ENCODE results near the gene PAQR8. TPM values are rescaled to one million over a fixed set of nuclear protein-coding genes. Genes with fewer than 3 reads are reported as not detected.

Gene PAQR8
- total and polyA plus RNA-seq, 4 donors: 0.43 to 3.3 (median 0.74) TPM

- no peak overlapping the region for H3K4me3 ChIP-seq (ENCODE audit: low read depth in 1 of 3, low read length in 3 of 3)
- peaks cover 3 to 11% (median 9%) of the 10 kb centered on the region in 4 donors for H3K4me1 ChIP-seq (ENCODE audit: control insufficient read depth in 4 of 4, insufficient read depth in 4 of 4, low read length in 3 of 4)
- no peaks in the 10 kb centered on the region for H3K36me3 ChIP-seq (ENCODE audit: control insufficient read depth in 4 of 4, insufficient read depth in 3 of 4, low read depth in 1 of 4, low read length in 3 of 4)
- H3K27ac ChIP-seq (ENCODE audit: low read depth in 1 of 2, low read length in 2 of 2): no peak overlapping the region
- H3K9me3 ChIP-seq (ENCODE audit: control insufficient read depth in 4 of 4, low read length in 3 of 4): no peaks in the 10 kb centered on the region
- H3K9ac ChIP-seq (ENCODE audit: low read depth in 1 of 2, low read length in 2 of 2): no peak overlapping the region
- WGBS: 77% methylated on average over 4 of the region's 4 CpGs
- TF ChIP-seq GABPA (IDR thresholded peaks at IDR 0.05 in 1 of 2, conservative IDR thresholded peaks at IDR 0.05 in 1 of 2) (no peak), JUND (IDR thresholded peaks at IDR 0.05) (no peak), HNF4A (conservative IDR thresholded peaks at IDR 0.05) (no peak), SP1 (IDR thresholded peaks at IDR 0.05) (no peak), EGR1 (IDR thresholded peaks at IDR 0.05; ENCODE audit: low read depth in 2 of 2) (no peak), CTCF (IDR thresholded peaks at IDR 0.05; ENCODE audit: low read depth, low read length, missing input control) (no peak), YY1 (IDR thresholded peaks at IDR 0.05) (no peak), RXRA (IDR thresholded peaks at IDR 0.05) (no peak), RAD21 (IDR thresholded peaks at IDR 0.05) (no peak), FOXA2 (IDR thresholded peaks at IDR 0.05) (no peak), NR2F2 (IDR thresholded peaks at IDR 0.05) (no peak), HNF4G (IDR thresholded peaks at IDR 0.05) (no peak), ZBTB33 (IDR thresholded peaks at IDR 0.05) (no peak), TAF1 (conservative IDR thresholded peaks at IDR 0.05) (no peak), FOXA1 (IDR thresholded peaks at IDR 0.05) (no peak)
- TF ChIP-seq, protein P1, sequence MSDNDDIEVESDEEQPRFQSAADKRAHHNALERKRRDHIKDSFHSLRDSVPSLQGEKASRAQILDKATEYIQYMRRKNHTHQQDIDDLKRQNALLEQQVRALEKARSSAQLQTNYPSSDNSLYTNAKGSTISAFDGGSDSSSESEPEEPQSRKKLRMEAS (IDR thresholded peaks at IDR 0.05): no peak
- TF ChIP-seq, protein P2, sequence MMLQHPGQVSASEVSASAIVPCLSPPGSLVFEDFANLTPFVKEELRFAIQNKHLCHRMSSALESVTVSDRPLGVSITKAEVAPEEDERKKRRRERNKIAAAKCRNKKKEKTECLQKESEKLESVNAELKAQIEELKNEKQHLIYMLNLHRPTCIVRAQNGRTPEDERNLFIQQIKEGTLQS (IDR thresholded peaks at IDR 0.05): no peak
- H3K27me3 ChIP-seq (ENCODE audit: control insufficient read depth in 4 of 4, insufficient read depth in 4 of 4, low read length in 3 of 4): no peaks in the 10 kb centered on the region
- no peak for DNase-seq (ENCODE audit: low spot score)
Measured at GRCh38 chr6:52394251-52394666, 32.3 kb downstream of the PAQR8 start.

GRCh38 chr6:52395969-52396368 lies 34.0 kb downstream of the PAQR8 start:
- H3K4me3 ChIP-seq (ENCODE audit: low read depth in 1 of 3, low read length in 3 of 3): no peak overlapping the region
- no peak overlapping the region for H3K9ac ChIP-seq (ENCODE audit: low read depth in 1 of 2, low read length in 2 of 2)
- H3K27me3 ChIP-seq (ENCODE audit: control insufficient read depth in 4 of 4, insufficient read depth in 4 of 4, low read length in 3 of 4): no peaks in the 10 kb centered on the region
- no peaks in the 10 kb centered on the region for H3K4me1 ChIP-seq (ENCODE audit: control insufficient read depth in 4 of 4, insufficient read depth in 4 of 4, low read length in 3 of 4)
- no peak for DNase-seq (ENCODE audit: low spot score)
- no peak for TF ChIP-seq HNF4A (conservative IDR thresholded peaks at IDR 0.05)
- TF ChIP-seq, protein P1 (IDR thresholded peaks at IDR 0.05): no peak
- TF ChIP-seq, protein P3, sequence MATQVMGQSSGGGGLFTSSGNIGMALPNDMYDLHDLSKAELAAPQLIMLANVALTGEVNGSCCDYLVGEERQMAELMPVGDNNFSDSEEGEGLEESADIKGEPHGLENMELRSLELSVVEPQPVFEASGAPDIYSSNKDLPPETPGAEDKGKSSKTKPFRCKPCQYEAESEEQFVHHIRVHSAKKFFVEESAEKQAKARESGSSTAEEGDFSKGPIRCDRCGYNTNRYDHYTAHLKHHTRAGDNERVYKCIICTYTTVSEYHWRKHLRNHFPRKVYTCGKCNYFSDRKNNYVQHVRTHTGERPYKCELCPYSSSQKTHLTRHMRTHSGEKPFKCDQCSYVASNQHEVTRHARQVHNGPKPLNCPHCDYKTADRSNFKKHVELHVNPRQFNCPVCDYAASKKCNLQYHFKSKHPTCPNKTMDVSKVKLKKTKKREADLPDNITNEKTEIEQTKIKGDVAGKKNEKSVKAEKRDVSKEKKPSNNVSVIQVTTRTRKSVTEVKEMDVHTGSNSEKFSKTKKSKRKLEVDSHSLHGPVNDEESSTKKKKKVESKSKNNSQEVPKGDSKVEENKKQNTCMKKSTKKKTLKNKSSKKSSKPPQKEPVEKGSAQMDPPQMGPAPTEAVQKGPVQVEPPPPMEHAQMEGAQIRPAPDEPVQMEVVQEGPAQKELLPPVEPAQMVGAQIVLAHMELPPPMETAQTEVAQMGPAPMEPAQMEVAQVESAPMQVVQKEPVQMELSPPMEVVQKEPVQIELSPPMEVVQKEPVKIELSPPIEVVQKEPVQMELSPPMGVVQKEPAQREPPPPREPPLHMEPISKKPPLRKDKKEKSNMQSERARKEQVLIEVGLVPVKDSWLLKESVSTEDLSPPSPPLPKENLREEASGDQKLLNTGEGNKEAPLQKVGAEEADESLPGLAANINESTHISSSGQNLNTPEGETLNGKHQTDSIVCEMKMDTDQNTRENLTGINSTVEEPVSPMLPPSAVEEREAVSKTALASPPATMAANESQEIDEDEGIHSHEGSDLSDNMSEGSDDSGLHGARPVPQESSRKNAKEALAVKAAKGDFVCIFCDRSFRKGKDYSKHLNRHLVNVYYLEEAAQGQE (IDR thresholded peaks at IDR 0.05): no peak
- TF ChIP-seq TAF1 (conservative IDR thresholded peaks at IDR 0.05): no peak
- TF ChIP-seq FOXA1 (IDR thresholded peaks at IDR 0.05): no peak
- 87% methylated on average over 2 of the region's 2 CpGs for WGBS
- no peaks in the 10 kb centered on the region for H3K9me3 ChIP-seq (ENCODE audit: control insufficient read depth in 4 of 4, low read length in 3 of 4)
- H3K36me3 ChIP-seq (ENCODE audit: control insufficient read depth in 4 of 4, insufficient read depth in 3 of 4, low read depth in 1 of 4, low read length in 3 of 4): no peaks in the 10 kb centered on the region
- no peak overlapping the region for H3K27ac ChIP-seq (ENCODE audit: low read depth in 1 of 2, low read length in 2 of 2)

Measured in liver (tissue), 9 donors.